HG03025 (cell line): ENCODE data around the gene HADH.
"Not testable (repeated sequence)": the region's sequence is repeated elsewhere in the genome, so short reads cannot be mapped to it uniquely, and the experiment has no call there.

Source experiments
- ATAC-seq: cut with Tn5 transposase; IDR thresholded peaks from one replicate; pipeline ENCODE4 v1.9.1; 2021; ENCODE audit warnings: mild to moderate bottlenecking, moderate library complexity; ENCODE audit not compliant: unreplicated experiment, low FRiP score

Gene HADH

DNA sequence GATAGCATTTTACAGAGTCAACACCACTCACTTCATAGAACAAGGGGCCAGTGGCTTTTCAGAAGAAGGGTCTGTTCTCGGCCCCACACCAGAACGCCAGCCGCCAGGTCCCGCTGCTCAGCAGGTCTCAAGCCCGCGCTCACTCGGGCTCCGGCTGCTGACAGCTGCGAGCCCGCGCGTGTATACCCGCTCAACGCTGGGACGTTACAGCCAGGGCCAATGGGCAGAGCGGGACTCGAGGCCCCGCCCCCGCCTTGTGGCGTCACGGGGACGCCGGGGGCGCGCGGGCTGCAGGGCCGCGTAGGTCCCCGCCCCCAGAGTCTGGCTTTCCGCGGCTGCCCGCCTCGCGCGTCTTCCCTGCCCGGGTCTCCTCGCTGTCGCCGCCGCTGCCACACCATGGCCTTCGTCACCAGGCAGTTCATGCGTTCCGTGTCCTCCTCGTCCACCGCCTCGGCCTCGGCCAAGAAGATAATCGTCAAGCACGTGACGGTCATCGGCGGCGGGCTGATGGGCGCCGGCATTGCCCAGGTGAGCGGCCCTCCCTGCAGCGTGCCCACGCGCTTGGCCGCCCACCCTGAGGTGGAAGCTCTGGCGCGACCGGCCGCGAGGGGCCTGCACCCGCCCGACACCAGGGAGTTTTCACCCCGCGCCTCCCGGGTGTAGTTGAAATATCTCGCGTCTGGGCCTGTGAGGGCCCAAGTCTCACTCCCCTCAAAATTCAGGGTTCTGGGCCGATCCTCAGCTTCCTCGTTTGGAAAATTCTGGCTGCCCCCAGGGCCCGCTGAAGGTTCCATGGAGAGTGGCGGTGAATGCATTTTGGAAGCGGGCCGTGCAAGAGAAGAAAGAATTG lies at the start of gene HADH:
Gene HADH (plus strand): TSS at position 353 of the 850 bp plus-strand sequence. CDS start 44 bp downstream, at position 397.
- peak; percentile 95 for ATAC-seq

DNA sequence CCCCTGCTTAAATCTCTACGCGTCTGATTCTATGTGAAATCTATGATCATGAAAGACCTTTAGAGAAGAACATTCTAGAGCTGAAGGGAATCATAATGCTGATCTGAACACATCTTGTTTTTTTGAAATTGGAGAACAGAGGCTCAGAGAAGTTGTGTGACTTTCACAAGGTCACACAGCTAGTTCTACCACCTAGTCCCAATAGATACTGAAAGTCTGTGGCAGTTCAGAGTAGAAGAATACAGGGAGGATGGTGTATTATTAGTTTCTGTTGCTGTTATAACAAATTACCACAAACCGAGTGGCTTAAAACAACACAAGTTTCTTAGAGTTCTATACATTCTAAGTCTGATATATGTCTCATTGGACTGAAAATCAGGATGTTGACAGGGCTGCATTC lies 43.9 kb upstream of the HADH start:
- no peak for ATAC-seq

DNA sequence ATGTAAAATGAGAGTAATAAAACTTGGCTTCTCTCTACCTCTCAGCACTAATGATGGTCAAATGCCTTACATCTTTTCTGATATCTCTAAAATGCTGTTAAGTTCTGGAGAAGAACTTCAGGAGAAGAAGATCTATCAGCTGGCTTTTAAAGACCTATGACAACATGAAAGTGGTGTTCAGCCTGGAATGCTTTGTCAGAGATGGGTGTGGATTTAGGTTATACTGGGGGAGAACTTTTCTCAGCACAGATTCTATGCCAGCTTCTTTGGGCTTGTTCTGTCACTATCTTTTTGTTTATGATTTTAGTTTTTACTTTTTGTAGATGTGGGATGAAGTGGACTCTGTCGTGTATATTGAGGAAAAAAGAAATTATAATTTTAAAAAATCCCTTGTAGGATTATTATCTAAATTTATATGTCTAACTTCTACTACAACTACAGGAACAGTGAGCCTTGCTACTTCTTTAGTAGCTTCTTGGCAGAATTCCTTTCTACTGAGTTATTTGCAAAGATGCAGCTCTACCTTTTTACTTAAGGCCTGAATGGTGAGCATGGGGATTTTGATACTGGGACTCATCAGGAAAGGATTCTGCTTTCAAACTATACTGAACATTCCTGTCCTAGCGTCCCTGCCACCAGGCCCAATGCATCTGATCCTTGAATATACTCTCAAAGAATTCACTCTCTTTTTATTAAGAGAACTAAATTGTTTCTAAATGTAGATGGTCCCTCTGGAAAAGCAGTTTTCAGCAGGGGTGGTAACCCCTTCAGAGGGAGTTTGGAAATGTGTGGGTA lies 38.7 kb upstream of the HADH start:
- no peak for ATAC-seq

DNA sequence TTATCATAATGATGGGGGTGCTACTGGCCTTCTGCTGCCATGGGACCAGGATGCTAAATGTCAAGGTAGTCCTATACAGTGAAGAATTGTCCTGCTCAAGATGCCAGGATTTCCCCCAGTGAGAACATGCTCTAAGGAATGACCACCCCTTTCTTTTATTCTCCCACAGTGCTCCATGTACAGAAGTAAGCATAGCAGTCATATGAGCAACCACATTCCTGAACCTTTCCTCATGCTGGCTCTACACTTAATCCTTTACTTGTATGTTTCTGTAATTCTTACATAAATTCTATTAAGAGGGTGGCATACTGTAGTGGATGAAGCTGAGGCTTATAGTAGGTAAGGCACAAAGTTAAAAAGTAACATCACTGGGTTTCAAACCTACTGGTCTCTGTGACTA lies 38.1 kb upstream of the HADH start:
- no peak for ATAC-seq

DNA sequence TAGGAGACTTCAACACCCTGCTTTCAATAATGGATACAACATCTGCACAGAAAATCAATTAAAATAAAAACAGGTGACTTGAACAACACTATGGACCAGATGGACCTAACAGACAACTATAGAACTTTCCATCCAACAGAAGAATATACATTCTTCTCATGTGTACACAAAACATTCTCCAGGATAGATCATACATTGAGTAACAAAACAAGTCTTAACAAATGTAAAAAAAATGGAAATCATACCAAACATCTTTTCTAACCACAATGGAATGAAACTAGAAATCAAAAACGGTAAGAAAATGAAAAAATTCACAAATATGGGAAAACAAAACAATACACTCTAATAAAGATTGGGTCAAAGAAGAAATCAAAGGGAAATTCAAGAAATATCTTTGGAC lies 33.7 kb upstream of the HADH start:
- no peak for ATAC-seq

DNA sequence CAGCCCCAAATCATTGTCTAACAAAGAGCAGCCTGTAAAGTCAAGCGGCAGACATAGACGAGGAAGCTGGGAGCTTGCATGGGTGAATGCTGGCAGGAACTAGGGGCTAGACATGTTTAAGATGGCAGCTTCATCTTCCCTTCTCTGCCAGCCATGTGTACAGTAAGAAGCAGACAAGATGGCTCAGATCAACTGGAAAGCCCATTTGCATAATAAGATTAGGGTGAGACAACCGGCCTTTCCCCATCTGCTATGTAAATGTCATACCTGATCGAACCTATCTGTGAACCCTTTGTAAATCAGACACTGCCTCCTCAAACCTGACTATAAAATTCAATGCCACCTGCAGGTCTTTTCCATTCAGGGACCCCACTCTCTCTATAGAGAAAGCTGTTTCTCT lies 22.8 kb upstream of the HADH start:
- ATAC-seq, result no peak

DNA sequence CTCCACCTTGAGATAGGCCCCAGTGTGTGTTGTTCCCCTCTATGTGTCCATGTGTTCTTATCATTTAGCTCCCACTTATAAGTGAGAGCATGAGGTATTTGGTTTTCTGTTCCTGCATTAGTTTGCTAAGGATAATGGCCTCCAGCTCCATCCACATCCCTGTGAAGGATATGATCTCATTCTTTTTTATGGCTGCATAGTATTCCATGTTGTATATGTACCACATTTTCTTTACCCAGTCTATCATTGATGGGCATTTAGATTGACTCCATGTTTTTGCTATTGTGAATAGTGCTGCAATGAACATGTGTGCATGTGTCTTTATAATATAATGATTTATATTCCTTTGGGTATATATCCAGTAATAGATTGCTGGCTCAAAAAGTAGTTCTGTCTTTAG lies 22.2 kb upstream of the HADH start:
- not testable (repeated sequence) for ATAC-seq

DNA sequence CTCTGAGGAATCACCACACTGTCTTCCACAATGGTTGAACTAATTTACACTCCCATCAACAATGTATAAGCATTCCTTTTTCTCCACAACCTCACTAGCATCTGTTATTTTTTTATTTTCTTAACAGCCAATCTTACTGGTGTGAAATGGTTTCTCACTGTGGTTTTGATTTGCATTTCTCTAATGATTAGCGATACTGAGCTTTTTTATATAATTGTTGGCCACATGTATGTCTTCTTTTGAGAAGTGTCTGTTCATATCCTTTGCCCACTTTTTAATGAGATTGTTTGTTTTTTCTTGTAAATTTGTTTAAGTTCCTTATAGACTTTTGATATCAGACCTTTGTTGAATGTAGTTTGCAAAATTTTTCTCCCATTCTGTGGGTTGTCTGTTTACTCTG lies 21.8 kb upstream of the HADH start:
- not testable (repeated sequence) for ATAC-seq

DNA sequence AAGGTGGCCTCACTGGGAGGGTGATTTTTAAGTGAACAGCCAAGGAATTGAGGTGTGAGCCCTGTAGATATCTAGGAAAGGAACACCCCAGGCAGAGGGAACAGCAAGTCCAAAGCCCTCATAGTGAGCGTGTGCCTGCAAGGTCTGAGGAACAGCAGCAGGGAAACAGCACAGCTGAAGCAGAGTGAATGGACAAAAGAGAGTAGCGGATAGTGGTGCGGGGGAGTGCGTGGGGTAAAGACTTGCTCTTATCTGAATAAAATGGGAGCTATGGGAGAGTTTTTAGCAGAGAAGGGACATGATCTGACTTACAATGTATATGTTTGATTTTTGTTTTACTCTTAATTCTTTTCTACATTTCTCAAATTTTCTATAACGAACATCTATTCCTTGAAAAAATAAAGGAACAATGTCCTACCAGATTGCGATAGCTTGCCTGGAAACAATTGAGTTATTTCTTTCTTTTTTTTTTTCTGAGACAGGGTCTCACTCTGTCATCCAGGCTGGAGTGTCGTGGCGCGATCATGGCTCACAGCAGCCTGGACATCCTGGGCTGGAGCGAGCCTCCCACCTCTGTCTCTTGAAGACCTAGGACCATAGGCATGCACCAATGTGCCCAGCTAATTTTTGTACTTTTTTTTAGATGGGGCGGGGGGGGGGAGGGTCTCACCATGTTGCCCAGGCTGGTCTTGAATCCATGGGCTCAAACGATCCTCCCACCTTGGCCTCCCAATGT lies 19.5 kb upstream of the HADH start:
- no peak for ATAC-seq

DNA sequence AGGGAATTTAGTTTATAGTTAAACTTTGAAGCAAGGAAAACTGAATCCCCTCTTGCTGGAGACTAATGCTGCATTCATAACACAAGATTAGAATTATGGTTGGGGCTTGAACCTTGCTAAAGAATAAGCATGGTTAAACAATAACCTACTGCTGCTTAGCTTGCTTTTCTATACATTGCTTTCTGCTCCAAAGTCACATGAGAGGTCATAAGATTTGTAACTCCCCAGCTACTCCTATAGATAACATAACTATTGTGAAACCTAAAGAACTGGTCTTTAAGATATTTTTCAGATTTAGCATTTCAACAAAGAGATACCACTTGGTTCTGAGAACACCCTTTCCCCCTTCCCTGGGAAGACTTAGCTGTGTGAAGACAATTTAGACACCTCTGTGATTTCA lies 17.1 kb upstream of the HADH start:
- ATAC-seq, result no peak

DNA sequence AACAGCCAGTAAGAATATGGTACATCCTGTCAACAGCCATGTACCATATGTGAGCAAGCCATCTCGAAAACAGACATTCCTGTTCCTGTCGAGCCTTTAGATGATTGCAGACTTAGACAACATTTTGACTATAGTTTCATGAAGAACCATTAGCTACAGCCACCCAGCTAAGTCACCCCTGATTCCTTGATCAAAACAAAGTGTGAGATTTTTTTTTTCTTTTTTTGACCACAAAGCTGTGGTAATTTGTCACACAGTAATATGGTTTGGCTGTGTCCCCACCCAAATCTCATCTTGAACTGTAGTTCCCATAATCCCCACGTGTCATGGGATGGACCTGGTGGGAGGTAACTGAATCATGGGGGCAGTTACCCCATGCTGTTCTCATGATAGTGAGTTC lies 15.2 kb upstream of the HADH start:
- no peak for ATAC-seq

DNA sequence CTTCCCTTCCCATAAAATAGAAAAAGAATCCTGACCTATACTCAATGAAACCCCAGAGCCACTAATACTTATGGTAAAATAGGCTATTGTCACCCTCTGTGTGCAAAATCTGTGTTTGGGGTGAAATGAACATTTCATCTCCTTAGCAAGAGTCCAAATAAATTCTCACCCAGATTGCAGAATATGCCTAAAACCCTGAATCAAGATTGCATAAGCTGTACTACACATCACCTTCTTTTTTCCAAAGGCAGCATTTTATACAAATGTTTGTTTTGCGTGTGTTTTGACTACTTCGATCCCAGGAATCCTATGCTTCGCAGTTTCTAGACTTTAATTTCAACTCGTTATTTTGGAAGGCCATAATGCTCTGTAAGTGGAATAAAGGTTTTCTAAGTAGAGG lies 12.2 kb upstream of the HADH start:
- ATAC-seq, result no peak

DNA sequence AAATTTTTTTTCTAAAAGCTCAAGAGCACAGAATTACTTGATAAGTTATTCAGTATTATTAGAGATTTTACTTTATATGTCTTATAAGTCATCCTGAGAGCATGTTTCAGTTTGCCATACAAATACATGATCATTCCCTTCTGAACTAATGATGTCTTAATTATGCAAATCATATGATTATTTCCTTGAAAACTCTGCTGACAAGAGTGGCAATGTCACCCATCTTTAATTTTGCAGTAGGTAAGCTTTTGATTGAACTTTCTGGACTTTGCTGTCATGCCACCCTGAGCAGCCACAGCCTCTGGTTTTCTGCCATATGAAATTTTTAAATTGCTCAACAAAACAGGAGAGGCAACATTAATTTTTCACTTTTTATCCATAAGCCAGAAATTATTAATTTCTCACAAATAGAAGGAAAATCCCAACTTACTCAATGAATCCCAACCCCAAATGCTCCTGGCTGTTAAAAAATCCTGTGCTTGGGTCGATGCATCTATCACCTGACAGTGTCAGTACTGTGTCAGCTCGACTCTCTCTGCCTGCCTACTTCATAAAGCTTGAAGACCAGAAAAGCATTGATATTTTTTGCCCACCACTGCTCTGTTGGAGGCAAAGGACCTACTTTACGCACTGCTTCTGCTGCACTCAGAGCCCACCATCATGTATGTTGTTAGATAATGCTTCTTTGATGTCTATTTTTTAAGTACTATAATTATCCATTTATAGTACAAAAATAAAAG lies 11.6 kb upstream of the HADH start:
- no peak for ATAC-seq

DNA sequence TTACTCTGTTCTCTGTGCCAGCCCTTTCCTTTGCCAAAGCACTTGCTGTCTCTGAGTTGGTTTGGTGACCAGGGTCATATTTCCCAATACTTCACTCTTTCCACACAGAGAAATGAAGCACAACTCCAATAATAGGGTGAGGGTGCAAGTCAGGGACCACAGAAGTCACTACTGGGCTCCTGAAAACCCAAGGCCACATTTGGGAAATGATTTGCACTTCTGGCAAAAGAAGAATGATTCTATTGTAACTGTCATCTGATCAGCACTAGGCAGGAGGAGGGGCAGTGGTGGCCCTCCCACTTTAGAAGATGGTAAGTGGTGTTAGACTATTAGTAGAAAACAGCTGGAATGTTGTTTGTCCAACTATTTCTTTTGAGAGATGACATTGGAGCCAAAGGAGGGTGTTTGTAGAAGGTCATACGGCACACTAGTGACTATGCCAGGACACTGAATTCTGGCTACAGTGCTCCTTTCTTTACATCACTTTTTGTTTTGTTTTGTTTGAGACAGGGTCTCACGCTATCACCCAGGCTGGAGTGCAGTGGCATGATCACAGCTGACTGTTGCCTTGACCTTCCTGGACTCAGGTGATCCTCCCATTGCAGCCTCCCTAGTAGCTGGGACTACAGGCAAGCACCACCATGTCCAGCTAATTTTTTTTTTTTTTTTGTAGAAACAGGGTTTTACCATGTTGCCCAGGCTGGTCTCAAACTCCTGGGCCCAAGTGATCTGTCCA lies 10.8 kb upstream of the HADH start:
- ATAC-seq, result no peak

DNA sequence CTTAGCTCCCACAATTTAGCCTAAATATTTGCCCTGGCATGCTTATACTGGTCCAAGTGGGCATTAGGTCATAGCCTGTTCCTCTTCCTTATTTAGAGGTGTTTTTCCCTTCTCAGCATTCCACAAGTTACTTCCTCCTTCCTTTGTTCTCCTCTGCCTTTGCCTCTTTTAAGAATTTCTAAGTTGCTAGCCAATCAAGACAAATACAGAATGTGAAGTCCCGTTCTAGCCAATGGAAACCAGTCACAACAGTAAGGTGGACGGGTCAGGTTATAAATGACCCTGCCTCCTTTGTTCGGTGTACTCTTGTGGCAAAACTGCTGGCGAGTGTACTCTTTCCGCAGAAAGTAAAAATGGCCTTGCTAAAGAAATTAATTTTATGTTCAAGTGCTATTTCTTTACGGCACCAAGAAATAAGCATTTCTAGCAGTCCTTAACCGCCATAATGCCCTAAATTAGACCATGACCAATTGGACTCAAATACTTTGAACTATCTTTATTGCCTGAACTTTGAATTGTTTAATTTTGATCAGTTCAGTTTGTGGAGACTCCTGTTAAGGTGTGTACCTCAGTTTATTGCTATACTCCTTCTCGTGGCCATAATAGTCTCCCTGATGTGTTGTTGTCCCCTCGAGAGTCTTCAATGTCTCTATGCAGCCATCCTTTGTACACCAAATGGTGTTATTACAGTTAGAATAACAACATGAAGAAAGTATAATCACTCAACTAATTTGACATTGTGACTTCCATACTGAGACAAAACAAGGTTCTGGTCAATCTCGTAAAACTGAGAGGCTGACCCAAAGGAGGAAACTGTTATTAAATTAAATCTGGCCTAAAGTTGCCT lies 1.6 kb upstream of the HADH start:
- no peak for ATAC-seq

DNA sequence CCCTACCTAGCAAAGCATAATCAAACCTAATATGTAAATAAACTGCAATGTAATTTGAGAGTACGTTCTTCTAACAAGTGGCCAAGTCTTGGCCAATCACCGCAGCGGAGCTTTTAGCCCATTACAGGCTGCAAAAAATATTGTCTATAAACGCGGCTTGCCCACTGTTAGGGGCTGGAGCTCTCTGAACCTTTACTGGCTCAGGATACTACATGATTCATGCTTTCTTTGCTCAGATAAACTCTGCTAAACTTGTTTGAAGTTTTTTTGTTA lies 990 bp upstream of the HADH start:
- no peak for ATAC-seq

DNA sequence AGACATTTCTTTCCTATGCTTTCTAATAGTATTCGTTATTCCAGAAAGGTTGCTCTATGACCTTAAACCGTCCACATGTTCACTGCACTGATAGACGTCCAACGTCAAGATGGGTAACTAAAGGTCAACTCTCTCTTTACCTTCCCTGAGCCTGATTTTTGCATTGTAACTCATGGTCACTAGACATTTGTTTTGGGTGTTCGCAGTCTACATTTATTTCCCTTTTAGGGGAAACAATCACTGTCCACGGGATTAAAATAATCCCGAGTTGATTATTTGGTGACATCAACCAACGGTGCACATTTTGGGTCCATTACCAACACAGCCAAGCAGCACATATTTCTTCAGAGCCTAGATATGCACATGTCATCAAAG lies 540 bp upstream of the HADH start:
- no peak for ATAC-seq

DNA sequence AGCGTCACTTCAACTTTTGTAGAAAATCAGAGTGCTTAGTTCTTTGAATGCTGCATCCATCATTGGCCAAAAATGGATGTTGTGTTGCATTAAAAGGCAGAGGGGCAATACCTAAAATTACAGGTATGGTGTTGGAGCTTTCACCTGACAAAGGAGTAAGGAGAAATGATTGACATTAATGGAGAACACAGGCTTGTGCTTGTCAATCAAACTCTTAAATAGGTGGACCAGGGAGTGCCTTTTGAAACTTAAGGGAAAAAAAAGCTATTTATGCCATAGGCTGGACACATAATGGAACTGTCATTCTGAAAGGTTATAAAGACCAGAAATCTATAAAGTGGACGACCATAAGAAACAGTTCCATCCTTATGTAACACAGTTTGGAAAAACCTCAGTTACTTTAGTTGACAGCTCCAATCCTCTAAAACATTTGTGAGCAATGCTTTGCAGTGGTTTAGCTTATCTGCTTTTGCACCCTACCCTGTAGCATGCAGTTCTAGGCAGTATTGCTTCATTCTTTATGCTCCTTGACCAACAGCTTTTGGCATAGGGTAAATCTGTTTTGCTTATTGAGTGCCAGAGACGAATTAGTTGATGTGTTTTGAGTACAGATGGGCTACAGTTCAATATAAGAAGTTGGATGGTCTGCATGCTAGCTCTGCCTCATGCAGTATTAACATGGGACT lies 2.4 kb downstream of the HADH start:
- no peak for ATAC-seq

DNA sequence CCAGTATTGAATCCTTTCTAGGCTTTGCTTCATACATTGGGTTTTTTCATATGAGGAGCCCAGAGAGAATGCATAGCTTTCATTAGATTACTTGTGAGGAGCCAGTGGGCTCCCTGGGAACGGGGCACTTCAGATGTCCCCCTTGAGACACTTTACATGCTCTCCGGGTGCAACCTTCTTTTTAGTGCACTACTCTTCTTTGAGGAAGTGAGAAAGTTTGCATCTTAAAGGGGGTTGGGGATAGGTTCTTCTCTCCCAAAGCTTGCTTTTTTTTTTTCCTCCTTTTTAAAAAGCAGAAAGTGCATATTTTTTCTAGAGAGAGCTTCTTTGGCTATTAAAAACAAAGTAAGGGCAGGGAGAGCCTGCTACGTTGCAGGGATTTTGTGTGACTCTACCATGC lies 4.3 kb downstream of the HADH start:
- ATAC-seq, result peak; percentile 31
